Gastrocnemius medialis (tissue), 4 donors: ENCODE results near the gene AVPR2. TPM values are rescaled to one million over a fixed set of nuclear protein-coding genes. Genes with fewer than 3 reads are reported as not detected.

Experiments used
- ATAC-seq, 2 donors: fragments of 150-250 bp; one replicate each; pipeline ENCODE4 v1.9.1; 2016
- DNase-seq, 2 donors: peaks; one replicate each; pipeline ENCODE4 v3.0.0-alpha.2; 2019
- H3K27ac ChIP-seq, 4 donors: fragments of 200-600 bp; sonication (generic); 1 replicate in 1 of 4; 2 replicates in 3 of 4; pipeline ENCODE4 v1.5.1; 2016 to 2018; ENCODE audit warnings: mild to moderate bottlenecking in 2 of 4, moderate library complexity in 1 of 4
- H3K27me3 ChIP-seq, 3 donors: fragments of 200-600 bp; sonication (generic) in 2 of 3; 1 replicate in 1 of 3; 2 replicates in 2 of 3; pipeline versions ENCODE4 v1.5.1 to v1.6.0; 2016 to 2019; ENCODE audit warnings: mild to moderate bottlenecking in 1 of 3, moderate library complexity in 1 of 3
- H3K36me3 ChIP-seq, 2 donors: fragments of 200-600 bp; sonication (generic) in 1 of 2; one replicate each; pipeline ENCODE4 v1.5.1; 2017 to 2018
- H3K4me1 ChIP-seq, 2 donors: fragments of 200-600 bp; sonication (generic) in 1 of 2; one replicate each; pipeline ENCODE4 v1.5.1; 2016 to 2017; ENCODE audit warnings: mild to moderate bottlenecking in 2 of 2
- H3K4me3 ChIP-seq, 4 donors: fragments of 200-600 bp; sonication (generic) in 3 of 4; 1 replicate in 1 of 4; 2 replicates in 3 of 4; pipeline ENCODE4 v1.5.1; 2016 to 2019; ENCODE audit warnings: mild to moderate bottlenecking in 2 of 4
- H3K9me3 ChIP-seq, 3 donors: fragments of 200-600 bp; sonication (generic) in 2 of 3; 1 replicate in 1 of 3; 2 replicates in 2 of 3; pipeline ENCODE4 v1.5.1; 2016 to 2019
- CTCF ChIP-seq, 5 experiments: fragments of 450-650 bp in 3 of 5; fragments of 200-600 bp in 2 of 5; sonication (generic) in 2 of 5; IDR thresholded peaks in 4 of 5; conservative IDR thresholded peaks in 1 of 5; 1 replicate in 4 of 5; 2 replicates in 1 of 5; pipeline ENCODE4 v1.5.1; 2016 to 2019; ENCODE audit warnings: antibody characterized with exemption in 5 of 5, mild to moderate bottlenecking in 3 of 5, moderate library complexity in 3 of 5
- POLR2A ChIP-seq, 2 donors: fragments of 450-650 bp; IDR thresholded peaks; one replicate each; pipeline ENCODE4 v1.6.1; 2017; ENCODE audit warnings: antibody characterized with exemption in 2 of 2, mild to moderate bottlenecking in 2 of 2, moderate library complexity in 2 of 2
- in situ Hi-C, 4 donors: fragments of 200-750 bp; cut with MboI; loops; one replicate each; pipeline versions ENCODE4 v1.15.0 to v1.8.0; 2017; ENCODE audit warnings: low sequenced_read_pairs in 4 of 4
- intact Hi-C: fragments of 100-400 bp; cut with DNase I; formaldehyde crosslinking; loops from one replicate; pipeline ENCODE4 v1.15.1; 2023; ENCODE audit warnings: low total_unique reads
- total RNA-seq, 4 donors: library from RNA; depleted of rRNA; stranded (reverse); fragments of >200 nt; gene quantifications; one replicate each; pipeline versions ENCODE4 v1.1.0 to v1.2.3, GENCODE V29; 2016

Gene AVPR2
- total RNA-seq, 4 donors from 2014 or later: 1.5 to 3.8 (median 2.0) TPM

- in situ Hi-C loops (no loop called here), intact Hi-C loops (no loop called here)
- Histone ChIP-seq H3K36me3 (no peaks in the 10 kb centered on the region), H3K27ac (no peak overlapping the region), H3K4me1 (no peaks in the 10 kb centered on the region), H3K4me3 (no peak overlapping the region), H3K27me3 (no peaks in the 10 kb centered on the region), H3K9me3 (no peaks in the 10 kb centered on the region)
- DNase-seq (no peak), ATAC-seq (no peak)
- TF ChIP-seq CTCF (IDR thresholded peaks at IDR 0.05 in 4 of 5, conservative IDR thresholded peaks at IDR 0.05 in 1 of 5): no peak
- TF ChIP-seq POLR2A (IDR thresholded peaks at IDR 0.05): no peak
Measured at GRCh38 chrX:153870288-153870690, 34.2 kb upstream of the AVPR2 start.

- in situ Hi-C loops: no loop called here
- no peak overlapping the region for H3K27ac ChIP-seq
- DNase-seq: no peak
Measured at GRCh38 chrX:153870791-153871360, 33.6 kb upstream of the AVPR2 start.

GRCh38 chrX:153871451-153871850 is 33.0 kb upstream of the AVPR2 start:
- TF ChIP-seq POLR2A (IDR thresholded peaks at IDR 0.05) (no peak), CTCF (IDR thresholded peaks at IDR 0.05 in 4 of 5, conservative IDR thresholded peaks at IDR 0.05 in 1 of 5) (no peak)
- no peaks in the 10 kb centered on the region for H3K36me3 ChIP-seq
- no peak overlapping the region for H3K4me3 ChIP-seq
- ATAC-seq (no peak), DNase-seq (no peak)
- in situ Hi-C loops (no loop called here), intact Hi-C loops (no loop called here)
- H3K27me3 ChIP-seq: peaks cover 0 to 2% (median 1%) of the 10 kb centered on the region in 3 donors
- H3K4me1 ChIP-seq: no peaks in the 10 kb centered on the region
- no peaks in the 10 kb centered on the region for H3K9me3 ChIP-seq
- H3K27ac ChIP-seq: no peak overlapping the region

More at GRCh38 chrX:153870791-153871360, 33.6 kb upstream of the AVPR2 start:
- Histone ChIP-seq H3K4me1 (no peaks in the 10 kb centered on the region), H3K4me3 (no peak overlapping the region), H3K9me3 (no peaks in the 10 kb centered on the region), H3K36me3 (no peaks in the 10 kb centered on the region), H3K27me3 (no peaks in the 10 kb centered on the region)
- TF ChIP-seq POLR2A (IDR thresholded peaks at IDR 0.05) (no peak), CTCF (IDR thresholded peaks at IDR 0.05 in 4 of 5, conservative IDR thresholded peaks at IDR 0.05 in 1 of 5) (no peak)
- no peak for ATAC-seq
- intact Hi-C loops: no loop called here

- Histone ChIP-seq H3K27me3 (peaks cover 0 to 6% (median 4%) of the 10 kb centered on the region in 3 donors), H3K36me3 (no peaks in the 10 kb centered on the region), H3K4me3 (no peak overlapping the region), H3K27ac (no peak overlapping the region), H3K4me1 (no peaks in the 10 kb centered on the region), H3K9me3 (no peaks in the 10 kb centered on the region)
- intact Hi-C loops (no loop called here), in situ Hi-C loops (no loop called here)
- TF ChIP-seq POLR2A (IDR thresholded peaks at IDR 0.05): no peak
- no peak for TF ChIP-seq CTCF (IDR thresholded peaks at IDR 0.05 in 4 of 5, conservative IDR thresholded peaks at IDR 0.05 in 1 of 5)
- DNase-seq (no peak), ATAC-seq (no peak)
Measured at GRCh38 chrX:153871946-153872878, 32.3 kb upstream of the AVPR2 start.
